ENCODE results near the gene CGNL1. TPM values are rescaled to one million over a fixed set of nuclear protein-coding genes. Genes with fewer than 3 reads are reported as not detected.

The CGNL1 gene
- total RNA-seq, 6 experiments from 2014 or later = 23.6 to 54.5 (median 42.9) TPM

DNA sequence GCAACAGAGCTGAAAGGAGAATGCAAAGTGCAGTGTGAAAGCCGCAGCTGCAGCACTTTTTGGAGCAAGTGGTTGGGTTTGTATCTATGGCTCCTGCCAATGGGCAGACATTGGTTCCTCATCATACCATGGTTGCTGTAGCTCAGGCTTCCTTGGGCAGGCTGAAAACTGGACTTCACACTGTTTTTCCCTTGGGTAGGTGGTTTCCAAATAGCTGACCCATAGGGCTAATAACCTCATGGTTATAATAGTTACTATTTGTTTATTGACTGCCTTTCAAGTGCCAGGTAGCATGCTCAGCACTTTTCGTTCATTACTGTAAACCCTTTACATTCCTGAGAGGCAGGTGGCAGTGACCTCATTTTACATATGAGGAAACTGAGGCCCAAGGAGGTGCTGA lies 4.5 kb downstream of the CGNL1 start:
- Histone ChIP-seq H3K9me3 (no peaks in the 10 kb centered on the region), H3K4me1 (peaks cover 0 to 64% (median 23%) of the 10 kb centered on the region in 4 donors), H3K27ac (peak overlapping the region; percentile 82 to 97 (median 96)), H3K27me3 (no peaks in the 10 kb centered on the region), H3K4me3 (no peak overlapping the region), H3K36me3 (no peaks in the 10 kb centered on the region)
- DNase-seq = peak in 1 of 3 donors; percentile 56
- intact Hi-C loops (cut with DNase I) = no loop called here
- TF ChIP-seq, protein P1, sequence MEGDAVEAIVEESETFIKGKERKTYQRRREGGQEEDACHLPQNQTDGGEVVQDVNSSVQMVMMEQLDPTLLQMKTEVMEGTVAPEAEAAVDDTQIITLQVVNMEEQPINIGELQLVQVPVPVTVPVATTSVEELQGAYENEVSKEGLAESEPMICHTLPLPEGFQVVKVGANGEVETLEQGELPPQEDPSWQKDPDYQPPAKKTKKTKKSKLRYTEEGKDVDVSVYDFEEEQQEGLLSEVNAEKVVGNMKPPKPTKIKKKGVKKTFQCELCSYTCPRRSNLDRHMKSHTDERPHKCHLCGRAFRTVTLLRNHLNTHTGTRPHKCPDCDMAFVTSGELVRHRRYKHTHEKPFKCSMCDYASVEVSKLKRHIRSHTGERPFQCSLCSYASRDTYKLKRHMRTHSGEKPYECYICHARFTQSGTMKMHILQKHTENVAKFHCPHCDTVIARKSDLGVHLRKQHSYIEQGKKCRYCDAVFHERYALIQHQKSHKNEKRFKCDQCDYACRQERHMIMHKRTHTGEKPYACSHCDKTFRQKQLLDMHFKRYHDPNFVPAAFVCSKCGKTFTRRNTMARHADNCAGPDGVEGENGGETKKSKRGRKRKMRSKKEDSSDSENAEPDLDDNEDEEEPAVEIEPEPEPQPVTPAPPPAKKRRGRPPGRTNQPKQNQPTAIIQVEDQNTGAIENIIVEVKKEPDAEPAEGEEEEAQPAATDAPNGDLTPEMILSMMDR (IDR thresholded peaks at IDR 0.05) = no peak
- no peak for TF ChIP-seq POLR2A (IDR thresholded peaks at IDR 0.05)
- peak; percentile 16 to 49 (median 32) for ATAC-seq
- 55% methylated on average over 1 of the region's 2 CpGs for WGBS (ENCODE audit: insufficient coverage, low coverage, low lambda C conversion rate, missing lambda C conversion rate)

DNA sequence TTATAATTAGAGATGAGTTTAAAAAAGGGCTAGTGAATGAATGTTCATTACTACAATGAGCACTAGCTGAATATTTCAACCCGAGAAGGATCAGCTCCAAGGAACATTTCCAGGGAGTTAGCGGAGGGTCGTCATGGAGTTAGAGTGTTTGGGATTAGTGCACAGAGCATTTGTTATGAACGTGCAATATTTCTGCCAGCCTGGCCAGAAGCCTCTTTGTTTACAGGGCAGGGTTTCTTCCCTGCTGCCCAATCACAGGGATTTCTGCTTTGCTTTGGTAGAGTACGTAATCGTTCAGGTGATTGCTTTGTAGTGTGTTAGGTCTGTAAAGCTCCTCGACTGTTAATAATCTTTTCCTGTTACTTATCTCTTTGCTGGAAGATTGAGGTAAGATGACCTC lies 5.9 kb downstream of the CGNL1 start:
- peak; percentile 60 to 83 (median 66) for ATAC-seq
- H3K27me3 ChIP-seq = no peaks in the 10 kb centered on the region
- H3K36me3 ChIP-seq = no peaks in the 10 kb centered on the region
- 12% methylated on average over 7 of the region's 7 CpGs for WGBS (ENCODE audit: insufficient coverage, low coverage, low lambda C conversion rate, missing lambda C conversion rate)
- H3K4me1 ChIP-seq = peaks cover 0 to 78% (median 33%) of the 10 kb centered on the region in 4 donors
- no peaks in the 10 kb centered on the region for H3K9me3 ChIP-seq
- intact Hi-C loops (cut with DNase I) = no loop called here
- no peak for TF ChIP-seq POLR2A (IDR thresholded peaks at IDR 0.05)
- TF ChIP-seq, protein P1 (IDR thresholded peaks at IDR 0.05) = no peak
- H3K27ac ChIP-seq = peak overlapping the region; percentile 82 to 97 (median 96)
- peak in 1 of 3 donors; percentile 72 for DNase-seq
- H3K4me3 ChIP-seq = no peak overlapping the region

DNA sequence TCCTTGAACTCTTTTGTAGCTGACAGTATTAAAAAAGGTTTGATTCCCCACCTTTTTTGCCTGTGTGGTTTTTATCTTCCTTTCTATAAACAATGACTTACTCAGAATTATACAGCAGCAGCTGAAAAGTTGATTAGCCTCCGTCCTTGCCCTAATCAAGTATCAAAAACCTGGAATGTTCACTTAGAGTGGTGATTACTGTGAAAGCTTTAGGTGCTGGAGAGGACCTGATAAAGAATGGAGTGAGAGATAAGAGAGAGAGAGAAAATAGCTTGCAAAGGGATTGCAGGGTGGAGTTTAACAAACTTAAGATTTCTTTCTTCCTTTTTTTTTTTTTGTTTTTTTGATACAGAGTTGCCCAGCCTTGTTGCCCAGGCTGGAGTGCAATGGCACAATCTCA lies 6.7 kb downstream of the CGNL1 start:
- DNase-seq (no peak), ATAC-seq (no peak)
- H3K4me3 ChIP-seq = no peak overlapping the region
- peak overlapping the region; percentile 82 to 97 (median 96) for H3K27ac ChIP-seq
- H3K9me3 ChIP-seq = no peaks in the 10 kb centered on the region
- H3K36me3 ChIP-seq = no peaks in the 10 kb centered on the region
- intact Hi-C loops (cut with DNase I) = no loop called here
- H3K27me3 ChIP-seq = no peaks in the 10 kb centered on the region
- TF ChIP-seq, protein P1 (IDR thresholded peaks at IDR 0.05) = no peak
- TF ChIP-seq POLR2A (IDR thresholded peaks at IDR 0.05) = no peak
- WGBS (ENCODE audit: insufficient coverage, low coverage, low lambda C conversion rate, missing lambda C conversion rate) = 52% methylated on average over 1 of the region's 1 CpG
- H3K4me1 ChIP-seq = peaks cover 0 to 86% (median 36%) of the 10 kb centered on the region in 4 donors

DNA sequence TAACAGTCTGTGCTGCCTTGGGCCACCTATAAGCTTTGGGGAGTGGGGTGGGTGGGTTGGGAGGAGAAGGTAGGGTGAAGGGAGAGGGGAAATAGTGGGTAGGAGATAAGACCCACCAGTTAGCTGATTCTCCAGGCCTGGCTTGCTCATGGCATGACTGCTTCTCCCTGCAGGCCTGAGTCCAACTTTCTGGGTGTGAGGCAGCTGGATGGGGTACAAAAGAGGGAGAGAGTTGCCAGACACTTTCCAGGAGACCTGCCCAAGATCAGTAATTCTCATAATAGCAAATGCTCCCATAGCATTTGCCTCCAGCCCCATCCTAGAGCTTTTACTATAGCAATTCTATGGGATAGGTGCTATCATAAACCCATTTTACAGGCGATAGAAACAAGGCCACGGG lies 7.7 kb downstream of the CGNL1 start:
- TF ChIP-seq, protein P1 (IDR thresholded peaks at IDR 0.05) = no peak
- ATAC-seq (no peak), DNase-seq (no peak)
- H3K4me3 ChIP-seq = no peak overlapping the region
- intact Hi-C loops (cut with DNase I) = no loop called here
- no peaks in the 10 kb centered on the region for H3K9me3 ChIP-seq
- peaks cover 0 to 85% (median 37%) of the 10 kb centered on the region in 4 donors for H3K4me1 ChIP-seq
- H3K36me3 ChIP-seq = no peaks in the 10 kb centered on the region
- peak overlapping the region in 2 of 3 donors; percentile 0 to 28 for H3K27ac ChIP-seq
- WGBS (ENCODE audit: insufficient coverage, low coverage, low lambda C conversion rate, missing lambda C conversion rate) = 82% methylated on average over 2 of the region's 2 CpGs
- H3K27me3 ChIP-seq = no peaks in the 10 kb centered on the region

DNA sequence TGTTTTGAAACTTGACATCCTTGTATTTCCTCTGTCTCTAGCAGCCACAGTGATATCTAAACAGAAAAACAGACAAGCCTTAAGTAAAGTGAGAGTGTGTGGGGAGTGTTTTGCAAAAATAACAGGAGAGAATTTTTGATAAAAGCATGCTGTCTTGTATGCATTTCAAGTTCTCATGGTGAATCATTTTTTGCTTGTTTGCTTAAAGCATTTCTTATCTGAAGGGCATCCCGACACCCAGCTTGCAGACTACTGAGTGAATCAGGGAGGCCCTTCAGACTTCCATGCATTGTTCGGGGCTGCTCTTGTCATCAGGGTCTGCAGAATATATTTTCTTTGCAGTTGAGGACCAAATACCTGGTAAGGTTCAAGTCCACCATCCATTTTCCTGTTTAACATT lies 8.5 kb downstream of the CGNL1 start:
- TF ChIP-seq, protein P1 (IDR thresholded peaks at IDR 0.05) = no peak
- TF ChIP-seq POLR2A (IDR thresholded peaks at IDR 0.05) = no peak
- H3K36me3 ChIP-seq = no peaks in the 10 kb centered on the region
- no peak for ATAC-seq
- 45% methylated on average over 2 of the region's 2 CpGs for WGBS (ENCODE audit: insufficient coverage, low coverage, low lambda C conversion rate, missing lambda C conversion rate)
- no peak overlapping the region for H3K4me3 ChIP-seq
- no peaks in the 10 kb centered on the region for H3K9me3 ChIP-seq
- H3K27me3 ChIP-seq = no peaks in the 10 kb centered on the region
- H3K4me1 ChIP-seq = peaks cover 0 to 79% (median 36%) of the 10 kb centered on the region in 4 donors
- peak overlapping the region in 1 of 3 donors; percentile 28 for H3K27ac ChIP-seq
- intact Hi-C loops (cut with DNase I) = no loop called here
- DNase-seq = no peak
